Measurements from ENCODE around the gene MREG. TPM values are rescaled to one million over a fixed set of nuclear protein-coding genes. Genes with fewer than 3 reads are reported as not detected.

MREG gene
- total and polyA plus RNA-seq, 9 of the 15 experiments (the other 6 are each of a cell fraction or from before 2014, with no cell fraction given): 0.77 to 3.8 (median 2.3) TPM

GRCh38 chr2:216030216-216030615 is 16.9 kb upstream of the MREG start (continued):
- TF ChIP-seq RREB1 (CRISPR knock-in tag; IDR thresholded peaks at IDR 0.05): no peak
- TF ChIP-seq, protein P1, sequence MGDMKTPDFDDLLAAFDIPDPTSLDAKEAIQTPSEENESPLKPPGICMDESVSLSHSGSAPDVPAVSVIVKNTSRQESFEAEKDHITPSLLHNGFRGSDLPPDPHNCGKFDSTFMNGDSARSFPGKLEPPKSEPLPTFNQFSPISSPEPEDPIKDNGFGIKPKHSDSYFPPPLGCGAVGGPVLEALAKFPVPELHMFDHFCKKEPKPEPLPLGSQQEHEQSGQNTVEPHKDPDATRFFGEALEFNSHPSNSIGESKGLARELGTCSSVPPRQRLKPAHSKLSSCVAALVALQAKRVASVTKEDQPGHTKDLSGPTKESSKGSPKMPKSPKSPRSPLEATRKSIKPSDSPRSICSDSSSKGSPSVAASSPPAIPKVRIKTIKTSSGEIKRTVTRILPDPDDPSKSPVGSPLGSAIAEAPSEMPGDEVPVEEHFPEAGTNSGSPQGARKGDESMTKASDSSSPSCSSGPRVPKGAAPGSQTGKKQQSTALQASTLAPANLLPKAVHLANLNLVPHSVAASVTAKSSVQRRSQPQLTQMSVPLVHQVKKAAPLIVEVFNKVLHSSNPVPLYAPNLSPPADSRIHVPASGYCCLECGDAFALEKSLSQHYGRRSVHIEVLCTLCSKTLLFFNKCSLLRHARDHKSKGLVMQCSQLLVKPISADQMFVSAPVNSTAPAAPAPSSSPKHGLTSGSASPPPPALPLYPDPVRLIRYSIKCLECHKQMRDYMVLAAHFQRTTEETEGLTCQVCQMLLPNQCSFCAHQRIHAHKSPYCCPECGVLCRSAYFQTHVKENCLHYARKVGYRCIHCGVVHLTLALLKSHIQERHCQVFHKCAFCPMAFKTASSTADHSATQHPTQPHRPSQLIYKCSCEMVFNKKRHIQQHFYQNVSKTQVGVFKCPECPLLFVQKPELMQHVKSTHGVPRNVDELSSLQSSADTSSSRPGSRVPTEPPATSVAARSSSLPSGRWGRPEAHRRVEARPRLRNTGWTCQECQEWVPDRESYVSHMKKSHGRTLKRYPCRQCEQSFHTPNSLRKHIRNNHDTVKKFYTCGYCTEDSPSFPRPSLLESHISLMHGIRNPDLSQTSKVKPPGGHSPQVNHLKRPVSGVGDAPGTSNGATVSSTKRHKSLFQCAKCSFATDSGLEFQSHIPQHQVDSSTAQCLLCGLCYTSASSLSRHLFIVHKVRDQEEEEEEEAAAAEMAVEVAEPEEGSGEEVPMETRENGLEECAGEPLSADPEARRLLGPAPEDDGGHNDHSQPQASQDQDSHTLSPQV (IDR thresholded peaks at IDR 0.05): no peak
- no peak for TF ChIP-seq ZNF316 (IDR thresholded peaks at IDR 0.05)
- TF ChIP-seq NCOA6 (IDR thresholded peaks at IDR 0.05): no peak
- no peak for TF ChIP-seq E2F5 (CRISPR knock-in tag; IDR thresholded peaks at IDR 0.05)

Measured in K562 (cell line).